HUDEP-2 (cell line): Measurements from ENCODE around the gene L3MBTL2.

Experiments used
- DNase-seq, 76 experiments: peaks; one replicate each; lab custom pipeline; 2025; ENCODE audit not compliant: unreplicated experiment in 76 of 76; lab: John Stamatoyannopoulos, UW

L3MBTL2 gene

DNA sequence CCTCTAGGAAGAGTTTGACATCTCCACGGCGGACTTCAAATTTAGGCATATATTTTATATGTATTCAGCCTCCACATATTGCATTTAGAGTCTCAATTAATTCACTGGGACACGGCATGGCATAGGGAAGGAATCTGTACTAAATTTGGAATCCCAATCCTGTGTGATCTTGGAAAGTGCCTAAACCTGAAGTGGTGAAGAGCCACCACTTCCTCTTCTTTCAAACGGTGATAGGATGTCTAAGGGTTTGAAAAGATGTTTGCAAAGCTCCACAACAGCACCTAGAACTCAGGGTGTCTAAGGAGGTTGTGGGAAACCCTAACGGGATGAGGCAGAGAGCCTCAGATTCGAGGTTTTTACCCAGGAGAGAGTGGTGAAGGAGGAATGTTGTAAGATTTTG lies 1.0 kb upstream of the L3MBTL2 start:
- DNase-seq: no peak

DNA sequence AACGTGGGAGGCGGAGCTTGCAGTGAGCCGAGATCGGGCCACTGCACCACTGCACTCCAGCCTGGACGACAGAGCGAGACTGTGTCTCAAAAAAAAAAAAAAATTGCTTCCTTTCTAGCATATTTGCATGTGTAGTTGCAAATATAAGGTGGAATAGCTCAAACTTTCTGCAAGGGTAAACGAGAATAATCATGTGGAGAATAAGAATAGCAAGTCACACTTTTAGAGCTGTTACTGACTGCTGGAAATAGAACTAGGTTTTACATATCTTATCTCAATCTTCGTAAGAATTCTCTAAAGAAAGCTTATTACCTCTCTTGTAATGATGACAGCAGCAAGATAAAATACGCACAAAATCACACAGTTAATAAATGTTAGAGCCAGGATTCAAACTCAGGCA lies 1.6 kb downstream of the L3MBTL2 start:
- no peak for DNase-seq

DNA sequence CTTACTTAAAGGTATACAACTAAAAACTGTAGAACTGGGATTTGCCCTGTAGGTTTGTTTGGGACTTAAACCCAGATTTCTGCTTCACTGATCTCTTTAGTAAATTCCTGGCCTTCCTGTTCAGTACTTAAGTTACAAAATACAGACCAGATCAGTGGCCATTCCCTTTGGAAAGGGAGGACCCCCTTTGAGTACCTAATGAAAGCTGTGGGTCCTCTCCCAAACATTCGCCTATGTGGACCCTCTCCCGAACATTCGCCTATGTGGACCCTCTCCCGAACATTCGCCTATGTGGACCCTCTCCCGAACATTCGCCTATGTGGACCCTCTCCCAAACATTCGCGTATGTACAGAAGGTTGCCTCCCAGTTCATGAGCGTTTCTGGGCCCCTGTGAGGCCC lies 10.3 kb downstream of the L3MBTL2 start:
- DNase-seq: no peak

DNA sequence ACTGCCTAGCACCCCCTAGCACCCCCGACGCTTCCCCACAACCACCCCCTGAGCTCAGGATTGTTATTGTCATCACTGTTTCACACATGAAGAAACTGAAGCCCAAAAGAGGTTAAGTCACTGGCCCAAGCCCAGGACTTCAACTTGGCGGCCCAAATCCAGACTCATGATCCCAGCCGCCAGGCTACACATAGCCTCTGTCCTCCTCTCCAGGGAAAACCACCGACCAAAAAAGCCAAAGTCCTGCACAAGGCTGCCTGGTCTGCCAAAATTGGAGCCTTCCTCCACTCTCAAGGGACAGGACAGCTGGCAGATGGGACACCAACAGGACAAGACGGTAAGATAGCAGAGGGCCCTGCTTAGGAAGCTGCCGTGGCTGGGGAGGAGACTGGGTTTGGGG lies 10.8 kb downstream of the L3MBTL2 start:
- no peak for DNase-seq

DNA sequence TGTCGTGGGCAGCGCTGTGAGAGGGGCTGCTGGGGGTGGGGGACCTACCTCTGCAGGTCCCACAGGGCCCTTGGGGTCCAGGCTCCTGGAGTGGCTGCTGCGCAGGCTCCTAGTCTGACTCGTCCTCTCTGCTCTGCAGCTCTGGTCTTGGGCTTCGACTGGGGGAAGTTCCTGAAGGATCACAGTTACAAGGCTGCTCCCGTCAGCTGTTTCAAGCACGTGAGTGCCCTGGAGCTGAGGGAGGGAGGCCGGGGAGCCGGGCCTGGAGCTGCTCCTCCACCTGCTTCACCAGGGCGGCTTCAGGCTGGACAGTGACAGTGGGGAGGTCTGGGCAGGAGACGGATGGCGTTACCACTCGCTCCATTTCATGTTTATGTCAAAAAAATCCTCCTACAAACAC lies 11.9 kb downstream of the L3MBTL2 start:
- no peak for DNase-seq

DNA sequence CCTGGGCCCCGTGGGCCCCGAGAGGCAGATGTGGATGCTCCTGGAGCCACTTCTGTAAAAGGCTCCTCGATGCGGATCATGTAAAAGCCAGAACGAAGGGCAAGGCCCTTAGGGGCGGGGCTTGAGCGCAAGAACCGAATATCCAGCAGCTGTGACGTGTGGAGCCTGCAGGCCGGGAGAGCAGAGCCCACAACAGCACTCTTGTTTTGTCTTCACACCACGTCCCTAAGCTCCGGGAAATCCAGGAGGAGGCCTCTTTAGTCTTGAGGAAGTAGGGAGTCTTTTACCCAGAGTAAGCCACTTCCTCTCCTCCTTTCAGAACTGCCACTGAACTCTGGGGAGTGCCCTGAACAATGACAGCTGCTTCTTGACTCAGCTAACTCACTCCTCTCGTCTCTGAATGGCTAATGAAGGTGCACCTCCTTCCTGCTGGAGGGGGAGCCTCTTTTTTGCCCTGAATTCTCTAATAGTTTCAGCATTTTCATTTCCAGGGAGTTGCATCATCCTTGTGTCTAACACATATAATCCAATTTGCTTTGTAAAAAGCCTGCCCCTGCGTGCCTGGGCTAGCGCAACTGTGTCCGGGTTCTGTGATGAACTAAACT lies 12.5 kb downstream of the L3MBTL2 start:
- peak in 1 of 76 experiments; percentile 9 for DNase-seq

DNA sequence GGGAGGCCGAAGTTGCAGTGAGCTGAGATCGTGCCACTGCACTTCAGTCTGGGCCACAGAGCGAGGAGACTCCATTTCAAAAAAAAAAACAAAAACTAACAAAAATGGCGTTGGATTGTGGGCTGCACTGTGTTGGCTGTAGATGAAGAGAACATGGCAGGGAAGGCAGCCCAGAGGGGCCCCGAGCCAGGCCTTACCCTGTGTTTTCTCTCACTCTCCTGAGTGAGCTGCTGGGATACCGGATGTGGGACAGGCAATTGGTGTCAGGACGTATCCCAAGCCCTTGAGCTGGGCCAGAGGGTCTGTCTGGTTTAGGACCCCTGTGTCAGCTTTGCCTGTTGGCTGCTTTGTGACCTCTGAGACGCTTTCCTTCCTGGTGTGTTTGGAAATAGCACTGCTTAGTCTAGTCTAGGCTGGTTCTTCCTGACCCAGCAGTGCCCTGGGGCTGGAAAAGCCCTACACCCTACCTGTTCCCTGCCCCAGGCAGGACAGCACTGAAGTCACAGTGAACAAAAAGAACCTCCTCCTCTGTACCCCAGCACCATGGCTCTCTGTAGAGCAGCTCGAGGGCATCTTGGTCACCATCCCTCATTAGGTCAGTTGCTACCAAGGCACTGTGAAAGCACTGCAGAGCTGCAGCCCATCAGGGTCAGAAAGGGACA lies 17.9 kb downstream of the L3MBTL2 start:
- no peak for DNase-seq

DNA sequence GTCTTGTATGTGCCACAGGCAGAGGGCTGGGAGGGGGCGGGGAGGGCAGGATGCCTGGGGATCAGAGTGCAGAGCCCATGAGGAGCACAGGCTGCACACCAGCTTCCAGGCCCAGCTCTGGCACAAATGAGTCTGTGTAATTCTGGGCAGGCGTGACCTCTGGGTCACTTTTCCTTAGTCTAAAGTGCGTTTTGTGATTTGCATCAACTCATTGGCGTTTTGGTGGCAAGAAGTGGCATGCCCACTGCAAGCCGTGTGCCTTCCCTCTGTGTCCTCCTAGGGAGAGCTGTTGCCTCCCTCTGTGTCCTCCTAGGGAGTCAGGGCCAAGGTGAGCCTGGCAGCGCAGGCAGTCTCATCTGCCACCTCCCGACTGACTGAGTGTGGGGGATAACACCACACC lies 18.4 kb downstream of the L3MBTL2 start:
- no peak for DNase-seq

DNA sequence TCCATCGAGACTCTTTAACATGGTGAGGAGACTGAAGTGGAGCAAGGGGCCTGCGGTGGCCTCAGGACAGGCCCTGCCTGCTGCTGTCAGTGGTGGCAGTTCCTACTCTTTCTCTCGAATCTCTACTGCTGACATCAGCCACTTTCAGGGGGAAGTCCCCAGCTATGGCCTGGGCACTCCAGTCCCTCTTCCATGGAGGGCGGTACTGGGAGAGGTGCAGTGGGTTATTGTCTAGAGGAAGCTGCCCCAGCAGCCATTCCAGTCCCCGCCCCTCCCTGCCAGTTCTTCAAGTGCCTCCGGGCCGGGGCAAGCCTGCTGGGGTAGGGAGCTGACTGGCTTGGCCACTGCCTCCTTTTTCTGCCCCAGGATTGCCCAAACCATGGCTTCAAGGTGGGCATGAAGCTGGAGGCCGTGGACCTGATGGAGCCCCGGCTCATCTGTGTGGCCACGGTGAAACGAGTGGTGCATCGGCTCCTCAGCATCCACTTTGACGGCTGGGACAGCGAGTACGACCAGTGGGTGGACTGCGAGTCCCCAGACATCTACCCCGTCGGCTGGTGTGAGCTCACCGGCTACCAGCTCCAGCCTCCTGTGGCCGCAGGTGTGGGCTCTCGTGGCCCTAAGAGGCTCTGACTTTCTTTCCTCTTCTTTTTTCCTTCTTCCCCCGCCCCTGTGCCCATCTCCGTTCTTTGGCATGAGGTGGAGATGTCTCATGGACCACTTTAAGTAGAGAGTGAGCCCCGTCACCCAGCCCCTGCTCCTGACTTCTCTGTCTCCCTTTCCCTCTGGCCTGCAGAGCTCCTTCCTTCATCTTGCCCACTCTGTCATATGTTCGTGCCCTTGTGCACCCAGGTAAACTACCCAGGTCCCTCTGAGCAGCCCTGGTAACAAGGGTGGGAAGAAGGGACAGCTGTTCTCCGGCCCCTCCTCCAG lies 21.9 kb downstream of the L3MBTL2 start:
- DNase-seq: no peak

DNA sequence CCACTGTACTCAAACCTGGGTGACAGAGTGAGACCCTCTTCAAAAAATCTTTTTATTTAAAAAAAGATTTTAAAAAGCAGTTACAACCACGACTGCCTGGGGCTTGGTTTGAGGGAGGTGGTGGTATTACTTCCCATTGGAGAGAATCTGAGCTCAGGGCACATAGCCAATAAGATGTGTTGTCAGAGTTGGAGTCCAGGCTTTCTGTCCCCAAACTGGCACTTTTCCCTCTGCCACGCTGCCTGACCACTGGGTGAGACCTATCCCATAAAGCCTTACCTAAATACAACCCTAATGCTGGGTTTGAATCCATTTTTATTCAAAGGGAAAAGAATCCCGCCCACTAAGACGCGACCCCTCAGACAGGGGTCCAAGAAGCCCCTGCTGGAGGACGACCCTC lies 24.1 kb downstream of the L3MBTL2 start:
- no peak for DNase-seq

DNA sequence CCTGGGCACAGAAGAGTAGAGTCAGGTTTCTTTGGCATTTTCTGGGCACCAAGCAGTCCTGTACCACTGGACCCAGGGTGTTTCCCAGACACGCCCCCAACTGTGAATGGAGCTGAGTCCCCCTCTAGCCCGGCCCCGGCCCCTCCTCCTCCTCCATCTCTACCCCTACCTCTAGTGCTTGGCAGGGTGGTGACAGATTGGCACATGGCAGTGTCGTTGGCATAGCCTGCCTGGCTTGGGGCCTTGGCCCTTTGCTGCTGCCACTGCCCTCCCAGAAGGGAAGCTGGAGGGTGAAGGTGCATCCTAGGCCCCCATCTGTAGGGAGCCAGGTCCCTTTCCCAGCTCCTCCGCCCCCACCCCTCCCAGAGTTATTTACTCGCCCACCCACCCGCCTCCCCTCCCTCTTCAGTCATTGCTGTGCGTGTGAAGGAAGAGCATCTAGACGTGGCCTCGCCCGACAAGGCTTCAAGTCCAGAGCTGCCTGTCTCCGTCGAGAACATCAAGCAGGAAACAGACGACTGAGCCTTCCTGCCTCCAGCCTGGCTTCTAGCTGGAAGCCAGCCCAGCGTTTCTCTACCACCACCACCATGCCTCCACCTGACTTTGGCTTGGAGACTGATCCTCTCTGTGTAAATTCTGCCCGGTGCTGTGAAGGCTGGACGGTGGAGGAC lies 24.8 kb downstream of the L3MBTL2 start:
- no peak for DNase-seq

DNA sequence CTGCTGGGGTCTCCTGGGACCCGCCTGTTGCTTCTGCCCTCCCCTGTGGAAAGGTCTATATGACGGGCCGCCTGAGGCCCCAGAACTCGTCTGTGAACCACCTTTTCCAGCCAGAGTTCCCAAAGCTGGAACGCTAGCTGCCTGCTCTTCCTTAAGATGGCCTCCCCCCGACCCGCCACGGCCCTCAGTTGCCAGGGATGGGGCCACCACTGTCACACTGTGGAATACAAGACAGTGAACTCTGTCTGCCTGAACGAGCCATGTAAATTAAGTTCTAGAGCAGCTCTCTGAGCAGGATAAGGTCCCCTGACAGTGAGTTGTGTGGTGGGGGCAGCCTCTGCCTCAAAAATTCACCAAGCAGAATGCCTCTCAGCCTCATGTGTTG lies 25.3 kb downstream of the L3MBTL2 start:
- DNase-seq: no peak

DNA sequence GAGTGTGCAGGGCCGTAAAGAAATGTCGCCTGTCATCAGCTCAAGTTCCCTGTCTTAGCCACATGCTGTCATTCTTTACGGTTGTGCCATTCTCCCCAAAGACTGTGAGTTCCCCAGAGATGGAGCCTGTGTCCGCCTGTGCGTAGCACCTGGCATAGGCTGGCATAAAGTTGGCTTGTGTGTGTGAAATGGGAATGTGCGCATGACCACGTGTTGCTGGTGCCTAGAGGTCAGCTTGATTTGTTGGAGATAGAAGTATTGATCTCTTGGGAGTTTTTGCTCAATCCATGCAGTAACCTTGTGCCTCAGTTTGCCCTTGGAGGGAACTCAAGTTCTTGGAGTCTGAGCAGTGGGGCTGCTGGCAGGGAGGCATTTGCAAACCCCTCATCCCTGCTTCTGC lies 26.3 kb downstream of the L3MBTL2 start:
- DNase-seq: no peak

DNA sequence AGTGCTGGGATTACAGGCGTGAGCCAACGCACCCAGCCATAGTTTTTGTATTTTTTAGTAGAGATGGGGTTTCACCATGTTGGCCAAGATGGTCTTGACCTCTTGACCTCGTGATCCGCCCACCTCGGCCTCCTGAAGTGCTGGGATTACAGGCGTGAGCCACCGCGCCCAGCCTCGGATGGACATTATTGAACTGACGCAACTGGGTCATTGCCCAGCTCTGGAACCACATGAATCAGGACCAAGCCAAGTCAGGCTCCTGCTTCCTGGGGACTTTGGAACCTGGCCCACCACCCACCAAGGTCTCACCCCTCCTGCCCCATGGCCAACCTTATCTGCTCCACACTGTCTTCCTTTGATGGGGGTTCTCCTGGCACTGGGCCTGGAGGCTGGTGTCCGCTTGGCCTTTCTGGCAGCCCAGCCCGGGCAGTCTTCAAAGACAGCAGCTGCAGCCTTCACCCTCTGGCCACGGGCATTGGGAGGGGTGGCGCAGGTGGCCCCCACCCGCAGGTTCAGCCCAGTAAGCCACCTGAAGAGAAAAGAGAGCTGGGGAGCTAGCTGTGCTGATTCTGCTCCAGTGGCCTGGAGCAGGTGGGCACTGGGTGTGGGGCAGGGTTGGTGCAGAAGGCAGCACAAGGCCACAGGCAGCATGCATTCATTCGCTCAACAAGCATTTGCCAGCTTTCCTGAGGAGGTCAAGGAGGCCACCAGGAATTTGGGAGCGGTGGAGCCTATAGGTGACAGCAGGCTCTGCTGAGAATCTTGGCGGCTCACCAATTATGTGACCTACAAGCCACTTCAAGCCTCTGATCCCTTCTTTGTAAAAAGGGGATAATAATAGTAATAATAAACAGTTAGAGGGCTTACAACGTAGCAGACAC lies 29.9 kb downstream of the L3MBTL2 start:
- no peak for DNase-seq

DNA sequence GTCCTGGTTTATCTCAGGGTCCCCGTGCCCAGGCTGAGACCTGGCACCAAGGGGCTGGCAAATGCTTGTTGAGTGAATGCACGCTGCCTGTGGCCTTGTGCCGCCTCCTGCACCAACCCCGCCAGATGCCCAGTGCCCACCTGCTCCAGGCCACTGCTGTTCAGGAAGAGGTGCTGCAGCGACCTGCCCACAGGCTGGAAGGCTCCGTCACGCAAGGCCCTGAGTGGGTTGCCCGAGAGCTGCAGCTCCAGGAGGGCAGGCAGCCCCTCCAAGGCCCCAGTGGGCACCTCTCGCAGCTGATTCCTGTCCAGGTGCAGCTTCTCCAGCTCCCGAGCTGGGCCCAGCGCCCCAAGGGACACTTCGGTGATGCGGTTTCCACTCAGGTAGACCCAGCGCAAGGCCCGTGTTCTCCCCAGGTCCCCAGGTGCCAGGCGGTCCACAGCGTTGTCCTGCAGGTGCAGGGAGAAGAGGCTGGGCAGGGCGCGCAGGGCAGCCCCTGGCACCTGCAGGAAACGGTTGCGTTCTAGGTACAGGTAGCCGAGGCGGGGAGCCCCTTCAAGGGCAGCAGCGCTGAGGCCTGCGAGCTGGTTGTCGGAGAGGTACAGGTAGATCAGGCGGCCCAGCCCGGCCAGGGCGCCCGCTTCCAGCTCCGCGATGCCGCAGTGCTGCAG lies 32.1 kb downstream of the L3MBTL2 start:
- DNase-seq: peak in 1 of 76 experiments; percentile 32

DNA sequence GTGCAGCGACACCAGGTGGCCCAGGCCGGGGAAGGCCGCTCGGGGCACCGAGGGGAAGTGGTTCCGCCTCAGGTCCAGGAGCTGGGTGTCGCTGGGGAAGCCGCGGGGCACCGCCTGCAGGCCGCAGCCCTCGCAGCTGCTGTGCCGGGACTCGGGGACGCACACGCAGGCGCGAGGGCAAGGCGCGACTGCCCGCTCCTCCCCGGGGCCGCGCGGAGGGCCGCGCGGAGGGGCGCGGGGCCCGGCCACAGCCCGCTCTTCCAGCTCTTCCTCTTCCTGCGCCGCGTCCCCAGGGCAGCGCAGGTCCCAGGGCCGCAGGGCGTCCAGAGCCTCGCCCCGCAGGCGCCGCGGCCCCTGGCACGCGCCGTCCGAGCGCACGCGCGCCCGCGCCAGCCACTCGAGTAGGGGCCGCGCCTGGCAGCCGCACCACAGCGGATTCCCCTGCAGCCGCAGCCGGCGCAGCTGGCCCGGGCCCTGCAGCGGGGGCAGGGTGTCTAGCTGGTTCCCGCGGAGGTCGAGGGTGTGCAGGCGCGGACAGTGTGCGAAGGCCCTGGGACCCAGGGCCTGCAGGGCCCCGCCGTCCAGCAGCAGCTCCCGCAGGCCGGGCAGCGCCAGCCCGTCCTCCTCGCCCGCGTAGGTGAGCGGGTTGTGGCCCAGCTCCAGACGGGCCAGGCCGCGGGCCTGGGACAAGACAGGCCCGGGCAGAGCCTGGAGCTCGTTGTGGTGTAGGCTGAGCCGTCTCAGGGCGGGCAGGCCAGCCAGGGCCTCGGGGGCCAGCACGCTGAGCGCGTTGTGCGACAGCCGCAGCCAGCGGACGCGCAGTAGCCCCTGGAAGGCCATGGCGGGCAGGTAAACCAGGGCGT lies 32.8 kb downstream of the L3MBTL2 start:
- DNase-seq: peak in 59 of 76 experiments; percentile 6 to 71 (median 50)

DNA sequence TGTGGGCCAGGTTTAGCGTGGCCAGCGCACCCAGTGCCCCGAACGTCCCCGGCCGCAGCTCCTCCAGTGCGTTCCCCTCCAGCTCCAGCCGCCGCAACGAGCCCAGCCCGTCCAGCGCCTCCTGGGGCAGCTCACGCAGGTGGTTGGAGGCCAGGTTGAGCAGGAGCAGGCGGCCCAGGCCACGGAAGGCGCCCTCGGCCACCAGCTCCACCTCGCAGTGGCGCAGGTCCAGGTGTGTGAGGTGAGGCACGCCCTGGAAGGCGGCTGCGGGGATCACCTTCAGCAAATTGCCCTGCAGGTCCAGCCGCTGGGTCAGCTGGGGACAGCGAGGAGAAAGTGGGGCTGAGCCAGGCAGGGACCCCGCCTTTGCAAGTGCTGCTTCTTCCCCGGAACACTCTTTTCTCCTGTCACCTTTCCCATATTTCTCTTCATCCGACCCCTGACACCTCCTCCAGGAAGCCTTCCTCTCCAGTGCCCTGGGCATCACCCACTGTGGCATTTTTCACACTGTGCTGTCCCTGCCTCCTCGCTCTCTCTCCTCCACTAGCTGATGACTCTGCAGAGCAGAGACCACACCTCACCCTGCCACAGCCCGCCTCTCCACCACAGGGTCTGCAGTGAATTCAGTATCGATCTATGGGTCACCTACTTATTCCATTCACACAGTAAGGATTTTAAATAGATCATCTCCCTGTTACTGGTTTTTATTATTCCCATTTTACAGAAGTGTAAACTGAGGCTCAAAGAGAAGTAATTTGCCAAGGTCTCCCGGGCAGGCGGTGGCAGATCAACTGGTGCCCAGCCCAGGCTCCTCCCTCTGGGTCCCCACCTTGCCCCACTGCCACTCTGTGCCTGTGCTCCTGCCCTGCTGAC lies 33.7 kb downstream of the L3MBTL2 start:
- no peak for DNase-seq
